HG02884 (cell line): ENCODE data around the gene ZNF669.
"Not testable (repeated sequence)": the region's sequence is repeated elsewhere in the genome, so short reads cannot be mapped to it uniquely, and the experiment has no call there.

Source experiments
- ATAC-seq: cut with Tn5 transposase; IDR thresholded peaks from one replicate; pipeline ENCODE4 v1.9.1; 2021; ENCODE audit warnings: mild to moderate bottlenecking, moderate library complexity; ENCODE audit not compliant: unreplicated experiment

The ZNF669 gene

GRCh38 chr1:247103859-247104591, at the start of gene ZNF669:
Gene ZNF669 (minus strand): TSS chr1:247104356. CDS start chr1:247104199, 157 bp downstream.
- peak; percentile 100 for ATAC-seq

- ATAC-seq = no peak
These were observed 43.6 kb upstream of the ZNF669 start for GRCh38 chr1:247147781-247148180.

GRCh38 chr1:247147120-247147519, 43.0 kb upstream of the ZNF669 start:
- not testable (repeated sequence) for ATAC-seq

GRCh38 chr1:247146671-247147070, 42.5 kb upstream of the ZNF669 start:
- no peak for ATAC-seq

GRCh38 chr1:247145279-247145678, 41.1 kb upstream of the ZNF669 start:
- no peak for ATAC-seq

- not testable (repeated sequence) for ATAC-seq
These were observed 35.4 kb upstream of the ZNF669 start for GRCh38 chr1:247139557-247139956.

- ATAC-seq = no peak
These were observed 27.1 kb upstream of the ZNF669 start for GRCh38 chr1:247131236-247131635.

GRCh38 chr1:247127519-247128282, 23.5 kb upstream of the ZNF669 start:
- not testable (repeated sequence) for ATAC-seq

- peak; percentile 52 for ATAC-seq
These were observed 22.4 kb upstream of the ZNF669 start for GRCh38 chr1:247126601-247127000.

GRCh38 chr1:247126166-247126565, 22.0 kb upstream of the ZNF669 start:
- ATAC-seq = peak; percentile 98

GRCh38 chr1:247121382-247121781, 17.2 kb upstream of the ZNF669 start:
- ATAC-seq = no peak

GRCh38 chr1:247120408-247120668, 16.2 kb upstream of the ZNF669 start:
- ATAC-seq = not testable (repeated sequence)

GRCh38 chr1:247119600-247120407, 15.6 kb upstream of the ZNF669 start:
- no peak for ATAC-seq

GRCh38 chr1:247118946-247119446, 14.8 kb upstream of the ZNF669 start:
- ATAC-seq = no peak

- ATAC-seq = no peak
These were observed 11.4 kb upstream of the ZNF669 start for GRCh38 chr1:247115545-247115944.

GRCh38 chr1:247115141-247115510, 11.0 kb upstream of the ZNF669 start:
- ATAC-seq = no peak

GRCh38 chr1:247114351-247115140, 10.4 kb upstream of the ZNF669 start:
- no peak for ATAC-seq

GRCh38 chr1:247113733-247114271, 9.6 kb upstream of the ZNF669 start:
- no peak for ATAC-seq

GRCh38 chr1:247113094-247113497, 8.9 kb upstream of the ZNF669 start:
- ATAC-seq = no peak

GRCh38 chr1:247112479-247112781, 8.3 kb upstream of the ZNF669 start:
- no peak for ATAC-seq
